Stimulated activated CD8-positive, alpha-beta memory T cell treated with anti-CD3 and anti-CD28 coated beads, Interleukin-15, amount 100 ng/mL, for 4 hours (primary cell): ENCODE data around the gene LMO4.

Experiments used
- DNase-seq, 2 donors: peaks; one replicate each; pipeline ENCODE4 v3.0.0-alpha.2; 2020; ENCODE audit warnings: low read depth in 2 of 2

Gene LMO4

DNA sequence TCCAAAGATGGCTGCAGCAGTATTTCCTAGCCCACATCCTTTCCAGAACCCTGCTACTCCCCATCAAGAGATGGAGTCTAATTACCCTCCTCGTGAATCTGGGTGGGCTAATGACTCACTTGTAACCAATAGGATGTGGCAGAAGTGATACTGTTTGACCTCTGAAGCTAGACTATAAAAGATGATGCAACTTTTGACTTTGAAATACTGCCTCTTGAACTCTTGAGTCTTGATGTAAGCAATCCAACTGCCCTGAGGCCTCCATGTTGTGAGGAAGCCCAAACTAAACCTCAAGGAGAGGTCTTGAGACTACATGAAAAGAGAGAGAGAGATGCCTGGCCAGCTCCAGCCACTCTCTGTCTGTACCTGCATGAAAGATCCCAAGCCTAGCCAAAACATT, 29.5 kb downstream of the LMO4 start:
- DNase-seq, result no peak

DNA sequence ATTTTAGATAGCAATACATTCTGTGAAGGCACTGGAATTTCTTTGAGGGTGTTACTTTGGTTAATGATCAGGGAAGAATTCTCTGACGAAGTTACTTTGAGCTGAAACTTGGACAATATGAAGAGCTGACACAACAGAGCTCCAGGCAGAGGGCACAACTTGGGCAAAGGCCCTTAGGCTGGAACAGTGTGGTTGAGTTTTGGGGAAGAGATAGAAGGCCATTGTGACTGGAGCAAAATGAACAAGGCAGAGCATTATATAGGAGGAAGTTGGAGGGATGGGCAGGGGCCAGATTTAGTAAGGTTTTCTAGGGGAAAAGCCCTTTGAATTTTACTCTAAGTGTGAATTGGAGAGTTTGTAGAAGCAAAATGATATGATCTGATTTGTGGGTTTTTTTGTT, 30.9 kb downstream of the LMO4 start:
- DNase-seq, result no peak

DNA sequence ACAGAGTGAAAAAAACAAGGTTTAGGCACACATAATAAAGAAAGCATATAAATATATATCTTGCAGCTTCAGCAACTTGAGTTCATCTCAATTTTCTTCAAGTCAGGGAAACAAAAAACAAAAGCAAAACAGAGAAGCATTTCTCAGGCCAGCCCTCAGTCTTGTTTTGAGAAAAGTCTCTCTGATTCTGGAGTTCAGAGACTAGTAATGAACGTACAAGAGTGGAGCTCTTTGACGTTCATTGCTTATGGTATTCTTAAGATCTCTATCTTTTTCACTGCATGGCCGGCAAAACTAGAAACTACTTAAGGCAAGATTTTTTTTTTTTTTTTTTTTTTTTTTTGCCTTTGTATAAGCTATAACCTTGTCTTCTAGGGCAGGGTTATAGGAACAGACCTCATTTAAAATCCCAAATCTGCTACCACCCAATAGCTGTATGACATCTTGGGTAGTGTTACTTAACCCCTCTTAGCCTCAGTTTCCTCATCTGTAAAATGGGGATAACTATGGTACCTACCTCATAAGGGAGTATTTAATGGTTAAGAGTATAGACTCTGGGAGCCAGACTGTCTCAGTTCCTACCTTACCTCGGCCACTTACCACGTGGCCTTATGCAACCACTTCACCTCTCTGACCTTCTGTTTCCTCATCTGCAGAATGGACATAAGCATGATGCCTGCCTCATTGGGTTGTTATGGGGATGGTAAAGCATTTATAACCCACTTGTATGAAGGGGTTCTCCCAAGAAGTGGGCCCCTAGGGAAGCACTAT, 33.6 kb downstream of the LMO4 start:
- no peak for DNase-seq

DNA sequence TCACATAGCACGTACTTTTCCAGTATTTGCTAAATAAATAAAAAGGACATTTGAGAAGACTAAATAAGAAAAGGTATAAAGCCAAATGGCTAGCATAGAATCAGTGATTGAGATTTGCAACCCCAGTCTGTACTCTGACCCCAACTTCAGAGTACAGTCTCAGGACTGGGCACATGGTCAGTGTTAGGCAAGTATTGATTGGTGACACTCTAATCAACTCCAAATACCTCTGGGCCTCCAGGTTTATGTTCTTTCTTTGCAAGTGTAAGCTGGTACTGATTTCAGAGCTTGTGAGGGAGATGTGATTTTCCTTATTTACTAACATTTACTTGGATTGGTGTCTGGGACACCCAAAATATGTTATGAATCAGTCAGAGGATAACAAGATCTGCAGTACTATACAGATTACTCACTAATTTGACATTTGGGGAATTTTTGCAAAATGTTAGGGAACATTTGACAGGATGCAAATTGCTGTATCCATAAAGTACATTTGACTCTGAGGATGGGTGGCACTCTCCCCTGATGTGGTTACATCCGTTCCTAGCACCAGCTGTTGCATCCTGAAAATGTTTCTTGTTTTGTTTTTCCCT, 34.2 kb downstream of the LMO4 start:
- no peak for DNase-seq

DNA sequence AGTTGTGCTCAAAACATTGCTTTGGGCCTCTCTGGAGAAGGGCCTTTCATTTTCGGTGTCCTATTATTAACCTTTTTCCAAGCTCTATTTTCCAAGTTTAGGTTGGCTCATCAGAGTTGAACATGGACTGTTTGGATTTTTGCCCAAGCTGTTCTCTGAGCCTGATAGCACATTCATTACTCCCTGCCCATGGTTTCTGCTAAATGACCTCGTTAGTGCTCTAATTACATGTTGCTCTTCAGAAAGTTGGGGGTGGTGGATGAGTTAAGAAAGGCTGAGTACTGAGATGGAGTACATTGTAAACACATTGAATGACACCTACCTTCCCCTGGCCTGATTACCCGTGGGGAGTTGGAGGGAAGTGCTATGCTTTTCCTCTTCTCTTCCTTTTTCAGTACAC, 38.9 kb downstream of the LMO4 start:
- DNase-seq, result no peak

DNA sequence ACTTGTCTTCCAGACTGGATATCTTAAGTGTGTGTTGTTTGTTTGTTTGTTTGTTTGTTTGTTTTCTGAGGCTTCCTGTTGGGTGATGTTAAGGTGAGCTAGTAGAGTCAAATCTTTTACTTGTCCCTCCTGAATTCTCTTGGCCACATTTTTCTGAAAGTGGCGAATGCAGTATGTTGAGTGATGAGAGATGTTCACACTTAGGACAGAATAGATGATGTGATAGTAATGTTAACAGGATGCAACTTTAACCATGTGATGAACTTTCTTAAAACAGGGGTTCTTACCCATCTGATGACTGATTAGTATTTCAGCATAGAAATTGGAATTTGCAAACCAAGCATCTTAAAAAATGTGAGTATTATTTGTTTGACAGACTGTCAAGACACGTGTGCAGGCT, 40.2 kb downstream of the LMO4 start:
- no peak for DNase-seq

DNA sequence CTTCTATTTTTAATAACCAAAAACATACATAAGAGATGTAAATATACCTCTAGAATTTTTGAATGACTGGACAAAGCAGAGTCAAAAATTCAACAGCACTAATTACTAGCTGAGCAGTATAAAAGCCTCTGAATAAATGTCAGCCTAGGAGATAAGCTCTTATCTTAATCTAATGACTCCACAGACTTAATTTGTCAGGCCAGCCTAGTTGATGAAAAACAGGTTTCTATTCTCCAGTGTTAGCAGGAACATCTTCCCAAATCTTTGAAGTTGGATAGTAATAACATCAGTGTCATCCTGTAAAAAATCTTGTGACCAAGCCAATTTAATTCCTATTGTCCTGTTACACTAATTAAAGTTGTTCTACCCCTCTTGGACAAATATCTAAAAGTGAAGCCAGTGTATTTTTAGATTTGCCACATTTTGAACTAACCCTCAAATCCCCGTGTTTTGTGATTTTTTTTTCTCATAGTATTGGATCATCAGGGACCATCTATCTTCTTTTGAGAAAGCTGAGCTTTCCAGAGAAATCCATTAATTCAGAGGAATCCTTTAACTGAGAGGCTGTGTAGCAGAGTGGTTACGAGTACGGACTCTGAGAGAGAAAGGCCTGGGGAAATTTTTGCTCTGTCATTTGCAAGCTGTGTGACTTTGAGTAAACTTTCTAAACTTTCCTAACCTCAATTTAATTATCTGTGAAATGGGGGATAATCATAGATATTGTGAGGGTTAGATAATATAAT, 41.2 kb downstream of the LMO4 start:
- DNase-seq, result no peak

DNA sequence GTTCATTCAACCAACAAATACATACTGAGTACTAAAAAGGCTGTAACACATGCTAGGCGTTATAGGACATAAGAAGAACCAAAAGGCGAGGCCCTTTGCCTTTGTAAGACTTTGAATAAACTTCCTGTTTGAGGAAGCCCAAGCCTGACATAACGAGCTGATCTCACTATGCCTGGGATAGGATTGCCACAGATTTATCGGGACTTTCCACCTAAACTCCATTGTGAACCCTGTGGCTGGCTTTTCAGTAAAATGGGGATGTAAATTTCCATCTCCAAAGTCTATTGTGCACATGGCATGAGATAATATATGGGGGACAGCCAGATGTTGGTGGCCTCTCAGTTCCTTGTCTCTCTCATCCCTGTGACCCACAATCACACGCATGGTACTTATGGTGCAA, 41.9 kb downstream of the LMO4 start:
- DNase-seq, result no peak

DNA sequence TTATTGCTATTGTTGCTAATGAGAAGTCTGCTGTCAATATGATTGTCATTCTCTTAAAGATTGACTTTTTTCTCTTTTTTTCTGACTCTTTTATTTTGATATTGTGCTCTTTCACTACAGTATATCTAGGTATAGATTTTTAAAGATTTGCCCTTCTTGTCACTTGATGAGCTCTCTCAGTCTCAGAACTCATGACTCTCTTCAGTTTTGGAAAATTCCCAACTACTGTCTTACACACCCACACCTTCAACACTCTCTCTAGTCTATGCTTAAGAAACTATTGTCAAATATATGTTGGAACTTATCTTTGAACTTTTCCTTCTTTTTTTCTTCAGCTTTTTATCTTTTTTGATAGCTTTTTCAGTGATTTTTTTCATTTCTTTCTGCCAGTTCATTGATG, 50.6 kb downstream of the LMO4 start:
- no peak for DNase-seq

DNA sequence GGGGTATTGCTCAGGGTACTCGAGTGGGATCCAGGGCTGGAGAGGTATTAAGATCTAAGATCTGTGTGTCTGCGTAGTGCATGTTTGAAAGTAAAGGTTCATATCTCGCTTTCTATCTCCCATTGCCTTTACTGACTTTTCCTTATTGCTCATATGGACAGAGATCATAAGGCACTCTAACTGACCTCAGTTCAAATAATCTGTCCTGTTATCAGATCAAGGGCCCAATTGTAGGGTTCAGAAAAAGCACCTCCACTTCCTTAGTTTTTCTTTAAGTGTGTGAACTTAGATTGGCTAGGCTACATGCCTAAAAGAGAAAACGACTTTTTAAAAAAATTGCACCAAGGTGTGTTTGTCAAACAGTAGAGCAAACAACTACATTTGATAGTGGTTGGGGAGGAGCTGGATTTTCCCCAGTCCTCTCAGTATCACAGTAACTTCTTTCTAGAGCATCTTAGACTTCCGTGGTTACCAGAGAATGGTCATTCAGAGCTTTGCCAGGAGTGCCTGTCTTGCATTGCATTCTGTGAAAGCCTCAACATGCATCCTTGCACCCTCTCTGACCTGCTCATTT, 57.6 kb downstream of the LMO4 start:
- DNase-seq, result no peak

DNA sequence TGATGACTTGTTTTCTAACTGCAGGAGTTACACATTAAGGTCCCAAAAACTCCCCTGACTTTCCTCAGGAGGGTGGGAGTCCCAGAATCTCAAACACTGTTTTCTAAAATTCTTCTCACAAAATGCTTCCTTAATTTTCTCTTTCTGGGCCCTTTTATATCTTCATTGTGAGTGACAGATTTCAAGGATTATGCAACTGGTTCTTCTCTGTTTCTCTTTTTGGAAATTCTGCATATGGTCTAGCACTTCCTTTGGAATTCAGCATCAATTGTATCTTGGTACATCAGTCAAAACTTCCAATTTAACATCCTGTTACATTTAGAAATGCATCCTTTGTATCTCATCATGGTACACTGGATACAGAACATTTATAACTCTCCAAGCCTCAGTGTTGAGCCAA, 59.7 kb downstream of the LMO4 start:
- DNase-seq, result no peak

DNA sequence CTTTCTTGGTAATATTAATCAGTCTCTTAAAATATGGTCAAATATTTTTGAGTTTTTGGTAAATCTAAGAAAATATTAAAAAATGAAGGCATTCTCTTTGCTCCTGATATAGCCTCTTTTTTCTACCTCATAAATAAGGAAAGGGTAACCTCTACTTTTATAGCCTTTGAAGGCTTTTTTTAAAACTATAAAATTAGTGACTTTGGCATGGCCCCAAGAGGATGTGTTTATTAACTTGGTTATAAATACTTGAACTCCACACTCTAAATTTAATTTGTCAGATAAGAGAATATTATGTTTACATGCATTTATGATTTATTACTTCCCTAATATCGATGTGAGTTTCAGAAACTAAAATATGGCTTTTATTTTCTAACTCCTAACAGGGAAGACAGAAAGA, 60.3 kb downstream of the LMO4 start:
- DNase-seq, result no peak

DNA sequence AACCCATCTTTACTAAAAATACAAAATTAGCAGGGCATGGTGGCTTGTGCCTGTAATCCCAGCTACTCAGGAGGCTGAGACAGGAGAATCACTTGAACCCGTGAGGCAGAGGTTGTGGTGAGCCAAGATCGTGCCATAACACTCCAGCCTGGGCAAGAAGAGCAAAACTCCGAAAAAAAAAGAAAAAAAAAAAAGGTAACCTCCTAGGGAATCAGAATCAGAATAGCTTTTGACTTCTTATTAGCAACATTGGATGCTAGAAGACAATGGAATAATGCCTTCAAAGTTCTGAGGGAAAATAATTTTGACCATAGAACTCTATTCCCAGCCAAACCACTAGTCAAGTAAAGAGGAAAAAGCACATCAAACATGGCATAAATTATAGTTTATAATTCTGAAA, 60.9 kb downstream of the LMO4 start:
- DNase-seq, result no peak

DNA sequence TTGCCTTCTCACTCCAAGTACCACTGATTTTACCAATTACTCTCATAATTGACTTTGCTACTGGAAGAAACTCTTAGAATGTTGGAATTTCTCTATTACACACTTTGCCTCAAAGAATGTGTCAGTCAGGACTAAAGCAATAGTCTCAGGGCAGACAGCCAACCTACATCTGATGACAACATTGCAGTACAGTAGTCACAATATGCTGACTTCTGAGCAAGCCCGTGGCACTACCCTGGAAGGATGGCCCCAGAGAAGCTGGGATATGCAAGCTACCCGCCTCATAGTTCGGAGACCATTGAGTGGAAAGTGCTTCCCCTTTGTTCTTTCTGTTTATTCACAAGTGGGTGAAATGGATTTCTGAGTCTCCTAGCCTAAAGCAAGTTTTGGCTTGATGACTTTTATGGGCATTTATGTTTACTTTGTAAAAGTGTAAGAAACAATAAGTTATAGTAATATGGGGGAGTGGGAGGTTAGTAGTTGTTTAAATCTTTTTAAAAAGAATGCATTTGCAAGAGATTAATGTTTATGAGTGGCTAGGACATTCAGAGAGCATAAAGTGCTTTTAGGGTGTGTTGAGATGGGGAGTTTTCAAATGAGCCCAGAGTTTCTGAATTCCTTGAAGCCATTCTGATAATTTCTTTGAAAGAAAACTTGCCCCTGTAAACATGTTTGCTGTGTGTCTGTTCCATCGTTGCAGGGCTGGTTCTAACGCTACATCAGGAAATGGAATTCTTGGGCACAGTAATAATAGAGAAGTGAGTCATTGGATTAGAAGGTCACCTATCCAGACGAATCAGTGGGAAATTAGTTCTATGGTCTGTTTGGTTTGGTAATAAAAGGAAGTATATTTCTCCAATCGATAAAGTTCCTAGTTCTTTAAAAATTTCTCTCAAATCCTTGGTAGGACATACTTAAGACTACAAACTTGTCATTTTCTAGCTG, 63.8 kb downstream of the LMO4 start:
- no peak for DNase-seq

DNA sequence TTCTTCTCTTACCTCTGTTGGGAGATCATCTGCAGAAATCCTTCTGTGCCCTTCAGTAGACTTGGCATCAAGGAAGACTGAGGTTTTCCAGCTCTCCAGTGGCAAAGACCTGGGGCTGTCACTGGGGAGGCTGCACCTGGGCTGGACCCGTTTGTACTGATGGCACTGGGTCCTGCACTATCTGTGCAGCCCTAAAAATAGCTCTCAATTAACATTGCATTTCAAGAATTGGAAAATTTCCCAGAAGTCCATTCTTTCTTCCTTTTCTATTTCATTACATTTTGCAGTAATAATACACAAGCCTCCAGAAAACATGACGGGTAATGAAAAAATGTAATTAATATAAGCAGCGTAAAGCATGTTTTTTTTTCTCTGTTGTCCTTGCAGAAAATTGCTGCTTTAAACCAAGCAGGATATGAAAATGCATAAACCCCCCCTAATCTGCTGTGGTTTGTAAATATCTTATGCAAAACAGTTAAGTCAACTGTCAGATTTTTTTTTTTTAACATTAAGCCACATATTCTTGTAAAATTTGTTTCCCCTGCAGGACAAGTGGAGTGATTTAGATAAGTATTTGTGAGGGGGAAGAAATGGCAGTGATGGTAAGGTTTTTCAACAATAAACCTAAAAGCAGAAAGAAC, 64.9 kb downstream of the LMO4 start:
- no peak for DNase-seq

DNA sequence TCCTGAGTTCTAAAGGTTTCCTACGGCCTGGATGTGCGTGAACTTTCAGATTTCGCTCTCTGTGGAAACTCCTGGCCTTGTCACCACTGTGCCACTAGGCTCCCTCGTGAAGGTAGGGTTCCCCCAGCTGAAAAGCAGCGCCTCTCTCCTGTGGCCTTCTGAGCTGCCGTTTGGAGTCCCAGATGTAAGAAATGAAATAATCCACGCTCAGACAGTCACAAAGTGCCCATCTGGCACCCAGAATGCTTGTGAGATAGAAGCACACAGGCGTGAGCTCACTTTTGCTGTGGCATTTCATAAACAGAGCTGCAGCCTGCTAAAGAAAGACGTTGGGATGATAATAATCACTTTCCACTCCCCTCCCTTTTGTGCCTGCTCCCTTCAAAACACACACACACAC, 65.8 kb downstream of the LMO4 start:
- no peak for DNase-seq

DNA sequence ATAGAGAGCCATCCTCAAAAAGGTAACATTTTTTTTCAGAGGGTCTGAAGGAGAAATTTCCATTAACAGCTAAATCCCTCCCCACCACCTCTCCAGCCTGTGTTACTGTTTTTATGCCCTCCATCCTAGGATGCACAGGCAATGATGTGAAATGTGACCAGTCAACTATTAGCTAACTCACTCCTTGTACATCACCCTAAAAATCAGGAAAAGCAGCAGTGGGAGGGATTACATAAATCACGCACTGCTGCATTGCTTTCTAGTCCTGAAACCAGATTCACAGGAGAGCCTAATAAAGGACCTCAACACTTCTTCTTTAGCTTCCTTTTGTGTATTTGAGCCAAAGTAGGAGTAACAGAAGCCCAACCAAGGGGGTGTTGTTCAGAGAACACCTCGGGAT, 66.3 kb downstream of the LMO4 start:
- no peak for DNase-seq
